GM23338 (cell line): ENCODE measurements around the gene DRG2. TPM values are rescaled to one million over a fixed set of nuclear protein-coding genes. Genes with fewer than 3 reads are reported as not detected.

Source experiments
- ATAC-seq: fragments of 200-7000 bp; cut with Tn5 transposase; 3 replicates; pipeline ENCODE4 v1.9.1; 2020
- DNase-seq: peaks from one replicate; pipeline ENCODE4 v3.0.0-alpha.2; 2015; ENCODE audit warnings: low spot score
- H2AFZ ChIP-seq: fragments of 200-600 bp; sonication (generic); 2 replicates; pipeline ENCODE4 v1.8.0; 2016; ENCODE audit warnings: antibody characterized with exemption, mild to moderate bottlenecking, moderate library complexity
- H3F3A ChIP-seq: fragments of 200-600 bp; sonication (generic); replicated peaks from 2 replicates; pipeline ENCODE4 v1.8.0; 2017; ENCODE audit warnings: antibody characterized with exemption, mixed run types, low read depth
- H3K27ac ChIP-seq: fragments of 200-600 bp; sonication (generic); 2 replicates; pipeline ENCODE4 v1.6.1; 2016; ENCODE audit warnings: low read depth
- H3K27me3 ChIP-seq: fragments of 200-600 bp; sonication (generic); 2 replicates; pipeline ENCODE4 v1.8.0; 2016; ENCODE audit warnings: mild to moderate bottlenecking, mixed run types, moderate library complexity; ENCODE audit not compliant: insufficient read depth
- H3K36me3 ChIP-seq: fragments of 200-600 bp; sonication (generic); 2 replicates; pipeline ENCODE4 v1.8.0; 2016; ENCODE audit warnings: mild to moderate bottlenecking; ENCODE audit not compliant: insufficient read depth
- H3K4me1 ChIP-seq: fragments of 200-600 bp; sonication (generic); 2 replicates; pipeline ENCODE4 v1.8.0; 2016; ENCODE audit warnings: mild to moderate bottlenecking, moderate library complexity; ENCODE audit not compliant: insufficient read depth
- H3K4me2 ChIP-seq: fragments of 200-600 bp; sonication (generic); 2 replicates; pipeline ENCODE4 v1.7.1; 2017; ENCODE audit warnings: mixed run types
- H3K4me3 ChIP-seq: fragments of 200-600 bp; sonication (generic); 2 replicates; pipeline ENCODE4 v1.6.1; 2016; ENCODE audit warnings: mixed run types
- H3K79me2 ChIP-seq: fragments of 200-600 bp; sonication (generic); replicated peaks from 2 replicates; pipeline ENCODE4 v1.8.0; 2017; ENCODE audit warnings: mild to moderate bottlenecking; ENCODE audit not compliant: insufficient read depth
- H3K9me2 ChIP-seq: fragments of 200-600 bp; sonication (generic); 2 replicates; pipeline ENCODE4 v1.8.0; 2017; ENCODE audit not compliant: insufficient read depth
- H4K20me1 ChIP-seq: fragments of 200-600 bp; sonication (generic); replicated peaks from 2 replicates; pipeline ENCODE4 v1.8.0; 2017; ENCODE audit warnings: mild to moderate bottlenecking; ENCODE audit not compliant: insufficient read depth
- H3K27ac Mint-ChIP-seq: 2 replicates; pipeline ENCODE4 v1.8.0; 2020; ENCODE audit warnings: inconsistent platforms, mild to moderate bottlenecking, moderate library complexity, mixed read lengths
- H3K27me3 Mint-ChIP-seq: 3 replicates; pipeline ENCODE4 v1.8.0; 2022; ENCODE audit warnings: low read depth, mild to moderate bottlenecking, moderate library complexity, mixed read lengths, inconsistent platforms; ENCODE audit not compliant: insufficient read depth, poor library complexity
- H3K36me3 Mint-ChIP-seq: 3 replicates; pipeline ENCODE4 v1.8.0; 2021; ENCODE audit warnings: low read depth, mild to moderate bottlenecking, inconsistent platforms, moderate library complexity, mixed read lengths
- H3K4me1 Mint-ChIP-seq: 3 replicates; pipeline ENCODE4 v1.8.0; 2020; ENCODE audit warnings: mild to moderate bottlenecking, inconsistent platforms, mixed read lengths
- H3K4me3 Mint-ChIP-seq: 3 replicates; pipeline ENCODE4 v1.8.0; 2021; ENCODE audit warnings: moderate library complexity, mild to moderate bottlenecking, inconsistent platforms, mixed read lengths
- H3K9me3 Mint-ChIP-seq: 3 replicates; pipeline ENCODE4 v1.8.0; 2020; ENCODE audit warnings: moderate library complexity, mild to moderate bottlenecking, inconsistent platforms, mixed read lengths
- CREB1 ChIP-seq: fragments of 250-450 bp; sonication (Bioruptor Pico); IDR thresholded peaks from 2 replicates; pipeline ENCODE4 v1.5.0; 2020; ENCODE audit warnings: low read depth, mild to moderate bottlenecking, moderate library complexity
- CTCF ChIP-seq, 2 experiments: fragments of 200-600 bp in 1 of 2; sonication (generic) in 1 of 2; conservative IDR thresholded peaks; 2 replicates each; pipeline versions ENCODE4 v1.5.1 to v1.6.1; 2016 to 2017; ENCODE audit warnings: antibody characterized with exemption in 2 of 2, low read depth in 2 of 2, mild to moderate bottlenecking in 2 of 2, moderate library complexity in 1 of 2
- ETS1 ChIP-seq: IDR thresholded peaks from 2 replicates; pipeline ENCODE4 v1.6.1; 2016; ENCODE audit warnings: antibody characterized with exemption
- EZH2 ChIP-seq: fragments of 200-600 bp; sonication (generic); IDR thresholded peaks from one replicate; pipeline ENCODE4 v1.8.0; 2017; ENCODE audit warnings: antibody characterized with exemption, mild to moderate bottlenecking, low read depth; ENCODE audit not compliant: unreplicated experiment
- EZH2phosphoT487 ChIP-seq: fragments of 200-600 bp; sonication (generic); IDR thresholded peaks from one replicate; pipeline ENCODE4 v1.8.1; 2018; ENCODE audit warnings: antibody characterized with exemption; ENCODE audit not compliant: unreplicated experiment
- JUNB ChIP-seq: IDR thresholded peaks from one replicate; pipeline ENCODE4 v1.6.1; 2016; ENCODE audit warnings: antibody characterized with exemption; ENCODE audit not compliant: unreplicated experiment
- NANOG ChIP-seq: IDR thresholded peaks from 2 replicates; pipeline ENCODE4 v1.6.1; 2016; ENCODE audit warnings: antibody characterized with exemption, borderline replicate concordance
- POLR2AphosphoS5 ChIP-seq: IDR thresholded peaks from 2 replicates; pipeline ENCODE4 v1.6.1; 2016; ENCODE audit warnings: antibody characterized with exemption, low read depth
- REST ChIP-seq: IDR thresholded peaks from one replicate; pipeline ENCODE4 v1.6.1; 2018; ENCODE audit warnings: antibody characterized with exemption; ENCODE audit not compliant: unreplicated experiment
- STAT1 ChIP-seq: IDR thresholded peaks from one replicate; pipeline ENCODE4 v1.6.1; 2016; ENCODE audit warnings: antibody characterized with exemption; ENCODE audit not compliant: unreplicated experiment
- ZNF114 ChIP-seq: fragments of 250-450 bp; sonication (Bioruptor Pico); IDR thresholded peaks from 2 replicates; pipeline ENCODE4 v1.5.0; 2020; ENCODE audit warnings: mild to moderate bottlenecking, moderate library complexity
- ZNF331 ChIP-seq: fragments of 250-450 bp; sonication (Bioruptor Pico); IDR thresholded peaks from 2 replicates; pipeline ENCODE4 v1.5.0; 2020; ENCODE audit warnings: low read depth, mild to moderate bottlenecking, moderate library complexity
- polyA plus RNA-seq: library from polyadenylated mRNA; unstranded; fragments of >200 nt; fragmentation: Nextera tagmentation; extraction: Ambion mirVana; gene quantifications from 2 replicates; pipeline ENCODE4 v1.2.1, GENCODE V29; 2016
- total RNA-seq: library from RNA; depleted of rRNA; stranded (reverse); fragments of >200 nt; shearing (Covaris generic); gene quantifications from 2 replicates; pipeline ENCODE4 v1.2.3, GENCODE V29; 2014

The DRG2 gene
- total and polyA plus RNA-seq, 2 experiments from 2014 or later = 36.2 to 48.0 TPM

- no peak for TF ChIP-seq REST
- no peak for TF ChIP-seq EZH2
Measured at GRCh38 chr17:18132711-18133110, 45.0 kb downstream of the DRG2 start (continued).

- Histone ChIP-seq H3K27ac (no peak overlapping the region), H3K4me2 (no peak overlapping the region), H3K79me2 (no peaks in the 10 kb centered on the region), H3F3A (no peaks in the 10 kb centered on the region), H3K4me1 (no peaks in the 10 kb centered on the region), H3K36me3 (no peaks in the 10 kb centered on the region), H3K27me3 (no peaks in the 10 kb centered on the region), H2AFZ (no peak overlapping the region), H4K20me1 (no peaks in the 10 kb centered on the region), H3K9me2 (no peaks in the 10 kb centered on the region), H3K4me3 (no peak overlapping the region)
- no peak overlapping the region for H3K27ac Mint-ChIP-seq
- H3K36me3 Mint-ChIP-seq = no peaks in the 10 kb centered on the region
- ATAC-seq (no peak), DNase-seq (no peak)
- H3K4me3 Mint-ChIP-seq = no peak overlapping the region
- TF ChIP-seq NANOG = no peak
- TF ChIP-seq CREB1 (CRISPR knock-in tag) = no peak
- TF ChIP-seq POLR2AphosphoS5 = no peak
- H3K4me1 Mint-ChIP-seq = peaks cover 9% of the 10 kb centered on the region
- H3K27me3 Mint-ChIP-seq = peaks cover 9% of the 10 kb centered on the region
- no peaks in the 10 kb centered on the region for H3K9me3 Mint-ChIP-seq
Measured at GRCh38 chr17:18136357-18136756, 48.6 kb downstream of the DRG2 start.

- Mint-ChIP-seq H3K36me3 (no peaks in the 10 kb centered on the region), H3K4me1 (peaks cover 14% of the 10 kb centered on the region), H3K4me3 (no peak overlapping the region), H3K27ac (no peak overlapping the region), H3K27me3 (peaks cover 10% of the 10 kb centered on the region), H3K9me3 (no peaks in the 10 kb centered on the region)
- no peaks in the 10 kb centered on the region for H3K79me2 ChIP-seq
- H3K27me3 ChIP-seq = no peaks in the 10 kb centered on the region
- ATAC-seq (no peak), DNase-seq (no peak)
- no peak overlapping the region for H2AFZ ChIP-seq
- H3K4me3 ChIP-seq = no peak overlapping the region
- H3F3A ChIP-seq = no peaks in the 10 kb centered on the region
- H3K4me2 ChIP-seq = no peak overlapping the region
- no peak overlapping the region for H3K27ac ChIP-seq
- H3K9me2 ChIP-seq = no peaks in the 10 kb centered on the region
- H3K4me1 ChIP-seq = no peaks in the 10 kb centered on the region
- no peaks in the 10 kb centered on the region for H4K20me1 ChIP-seq
- no peaks in the 10 kb centered on the region for H3K36me3 ChIP-seq
- no peak for TF ChIP-seq CTCF (conservative IDR thresholded peaks at IDR 0.05; ENCODE audit: low read depth in 2 of 2)
- TF ChIP-seq EZH2phosphoT487 = no peak
- TF ChIP-seq POLR2AphosphoS5 = no peak
- no peak for TF ChIP-seq EZH2
- no peak for TF ChIP-seq CREB1 (CRISPR knock-in tag)
- no peak for TF ChIP-seq ZNF114 (CRISPR knock-in tag)
- no peak for TF ChIP-seq NANOG
- TF ChIP-seq STAT1 = no peak
- no peak for TF ChIP-seq ZNF331 (CRISPR knock-in tag)
- no peak for TF ChIP-seq REST
- TF ChIP-seq ETS1 = no peak
- no peak for TF ChIP-seq JUNB
Measured at GRCh38 chr17:18138065-18138749, 50.5 kb downstream of the DRG2 start.
